Spleen (tissue), 13 donors: ENCODE measurements around the gene ELMO2. TPM values are rescaled to one million over a fixed set of nuclear protein-coding genes. Genes with fewer than 3 reads are reported as not detected.
A peak's percentile ranks its signal among the peaks of the same experiment; 100 is the strongest.

Experiments used
- DNase-seq: peaks from one replicate; pipeline ENCODE4 v3.0.0-alpha.2; 2020
- H3K27ac ChIP-seq, 8 donors: fragments of 200-600 bp; sonication (generic) in 7 of 8; 1 replicate in 4 of 8; 2 replicates in 4 of 8; pipeline versions ENCODE4 v1.5.0 to v1.8.0; 2016 to 2021; ENCODE audit warnings: inconsistent platforms in 4 of 8, mild to moderate bottlenecking in 4 of 8, moderate library complexity in 1 of 8
- H3K27me3 ChIP-seq, 7 donors: fragments of 200-600 bp; sonication (generic) in 6 of 7; replicated peaks in 1 of 7; 1 replicate in 4 of 7; 2 replicates in 3 of 7; pipeline versions ENCODE4 v1.5.0 to v1.8.0; 2016 to 2021; ENCODE audit warnings: inconsistent platforms in 3 of 7, mild to moderate bottlenecking in 1 of 7
- H3K36me3 ChIP-seq, 6 donors: fragments of 200-600 bp; sonication (generic) in 5 of 6; 1 replicate in 4 of 6; 2 replicates in 2 of 6; pipeline versions ENCODE4 v1.5.0 to v1.8.0; 2016 to 2021; ENCODE audit warnings: inconsistent platforms in 2 of 6
- H3K4me1 ChIP-seq, 6 donors: fragments of 200-600 bp; sonication (generic) in 5 of 6; 1 replicate in 3 of 6; 2 replicates in 3 of 6; pipeline versions ENCODE4 v1.5.0 to v1.8.0; 2016 to 2021; ENCODE audit warnings: inconsistent platforms in 3 of 6
- H3K4me3 ChIP-seq, 8 donors: fragments of 200-600 bp; sonication (generic) in 7 of 8; 1 replicate in 4 of 8; 2 replicates in 4 of 8; pipeline versions ENCODE4 v1.5.0 to v1.8.0; 2016 to 2021; ENCODE audit warnings: inconsistent platforms in 4 of 8, mild to moderate bottlenecking in 4 of 8, moderate library complexity in 2 of 8
- H3K9me3 ChIP-seq, 8 donors: fragments of 200-600 bp; sonication (generic) in 7 of 8; 1 replicate in 4 of 8; 2 replicates in 4 of 8; pipeline versions ENCODE4 v1.5.0 to v1.8.0; 2016 to 2021; ENCODE audit warnings: inconsistent platforms in 4 of 8
- CTCF ChIP-seq, 11 experiments: fragments of 200-600 bp in 7 of 11; fragments of 450-650 bp in 4 of 11; sonication (generic) in 4 of 11; IDR thresholded peaks in 8 of 11; conservative IDR thresholded peaks in 3 of 11; 1 replicate in 7 of 11; 2 replicates in 4 of 11; pipeline versions ENCODE4 v1.4.0 to v1.8.0; 2016 to 2021; ENCODE audit warnings: antibody characterized with exemption in 11 of 11, inconsistent platforms in 4 of 11, mild to moderate bottlenecking in 1 of 11
- POLR2A ChIP-seq, 3 donors: fragments of 450-650 bp; IDR thresholded peaks; one replicate each; pipeline ENCODE4 v1.5.1; 2017; ENCODE audit warnings: antibody characterized with exemption in 3 of 3, mild to moderate bottlenecking in 1 of 3
- POLR2AphosphoS5 ChIP-seq, 3 donors: sonication (generic); formaldehyde crosslinking; IDR thresholded peaks; one replicate each; pipeline ENCODE4 v1.5.1; 2017; ENCODE audit warnings: antibody characterized with exemption in 3 of 3
- WGBS, 5 donors: extraction: QIAGEN DNeasy Blood & Tissue Kit in 3 of 5; methylation state at CpG; one replicate each; pipeline versions ENCODE4 v1.1.5 to v1.1.7; 2013 to 2018; 5-methylcytosine and 5-hydroxymethylcytosine counted together
- intact Hi-C: fragments of 100-400 bp; cut with DNase I; formaldehyde crosslinking; loops from one replicate; pipeline ENCODE4 v1.15.0; 2023; ENCODE audit warnings: low total_unique reads
- long read RNA-seq, 2 donors: transcript quantifications; one replicate each; lab custom pipeline, GENCODE V29; 2026
- polyA plus RNA-seq, 3 donors: library from polyadenylated mRNA; stranded (reverse); fragments of 200-250 nt; gene quantifications; one replicate each; pipeline ENCODE4 v1.2.1, GENCODE V29; 2013
- total RNA-seq, 7 donors: library from RNA; depleted of rRNA in 3 of 7; stranded (reverse); fragments of >200 nt in 3 of 7; fragmentation: NEBNext Ultra II Directional in 4 of 7; extraction: Animal tissue kit (Norgen Biotek cat#: 25700) in 4 of 7; gene quantifications; one replicate each; pipeline versions ENCODE4 v1.1.0 to v1.2.1, GENCODE V29; 2016 to 2021
- donor health status: healthy with polysubstance abuse.
- donor health status: DM: no; HTN: no; CAD: no; lungs with moderate emphysema.
- donor health status: DM: no; HTN: no; CAD: no.
- donor health status: Bipolar disorder and iron deficiency.
- donor health status: healthy.
- donor health status: DM: no; HTN: no; CAD: no.
- donor health status: DM: yes; HTN: yes; CAD: no.

Gene ELMO2, protein sequence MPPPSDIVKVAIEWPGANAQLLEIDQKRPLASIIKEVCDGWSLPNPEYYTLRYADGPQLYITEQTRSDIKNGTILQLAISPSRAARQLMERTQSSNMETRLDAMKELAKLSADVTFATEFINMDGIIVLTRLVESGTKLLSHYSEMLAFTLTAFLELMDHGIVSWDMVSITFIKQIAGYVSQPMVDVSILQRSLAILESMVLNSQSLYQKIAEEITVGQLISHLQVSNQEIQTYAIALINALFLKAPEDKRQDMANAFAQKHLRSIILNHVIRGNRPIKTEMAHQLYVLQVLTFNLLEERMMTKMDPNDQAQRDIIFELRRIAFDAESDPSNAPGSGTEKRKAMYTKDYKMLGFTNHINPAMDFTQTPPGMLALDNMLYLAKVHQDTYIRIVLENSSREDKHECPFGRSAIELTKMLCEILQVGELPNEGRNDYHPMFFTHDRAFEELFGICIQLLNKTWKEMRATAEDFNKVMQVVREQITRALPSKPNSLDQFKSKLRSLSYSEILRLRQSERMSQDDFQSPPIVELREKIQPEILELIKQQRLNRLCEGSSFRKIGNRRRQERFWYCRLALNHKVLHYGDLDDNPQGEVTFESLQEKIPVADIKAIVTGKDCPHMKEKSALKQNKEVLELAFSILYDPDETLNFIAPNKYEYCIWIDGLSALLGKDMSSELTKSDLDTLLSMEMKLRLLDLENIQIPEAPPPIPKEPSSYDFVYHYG
- total RNA-seq: 10 to 100 TPM; 52.3 to 80.2 (median 70.0) TPM
- 10 to 100 TPM; 17.2 to 27.3 (median 18.4) TPM for polyA plus RNA-seq
- long read RNA-seq, donor 1, partial matches to known transcripts: 0 of 2 reads
- long read RNA-seq, donor 1, other reads (novel, unspliced or antisense): 0 of 2 reads
- long read RNA-seq, donor 2, partial matches to known transcripts: 0 of 3 reads
- long read RNA-seq, donor 2, other reads (novel, unspliced or antisense): 0 of 3 reads

DNA sequence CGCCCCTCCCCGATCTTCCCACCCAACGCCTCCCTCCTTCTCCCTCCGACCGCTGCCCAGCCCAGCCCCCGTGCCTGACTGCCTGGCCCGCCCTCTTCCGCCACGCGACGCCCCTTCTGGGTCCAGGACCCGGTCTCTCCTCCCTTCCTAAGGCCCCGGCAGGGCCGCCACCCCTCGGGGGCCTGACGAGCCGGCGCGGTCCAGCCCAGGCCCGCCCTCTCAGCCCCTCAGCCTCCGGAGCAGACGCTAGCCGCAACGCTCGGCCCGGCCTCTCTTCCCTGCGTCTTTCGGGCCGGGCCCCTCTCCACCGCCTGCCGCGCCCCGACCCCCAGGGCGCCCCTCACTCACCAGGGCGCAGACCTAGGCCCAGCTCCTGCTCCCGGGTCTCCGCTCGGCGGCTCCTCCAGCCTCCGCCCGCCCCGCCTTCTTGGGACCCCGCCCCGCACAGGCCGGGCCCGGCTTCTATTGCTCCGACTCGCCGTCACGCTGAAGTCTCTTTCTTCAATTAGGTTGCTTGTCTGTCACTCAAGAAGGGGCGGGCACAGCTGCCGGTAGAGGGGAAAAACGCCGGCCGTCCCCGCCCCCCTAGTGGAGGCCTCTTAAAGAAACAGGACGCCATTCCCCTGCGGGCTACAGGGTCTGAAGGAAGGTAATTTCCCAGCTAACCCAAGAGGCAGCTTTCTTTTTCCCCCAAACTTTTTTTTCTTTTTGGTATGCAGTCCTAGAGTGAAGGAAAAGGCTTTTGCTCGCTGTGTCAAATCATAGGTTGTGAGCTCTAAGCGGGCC is at the start of gene ELMO2:
Gene ELMO2 (minus strand): TSS at position 416 of the 786 bp plus-strand sequence. CDS start 12,133 bp downstream, outside the sequence.
- H3K27ac ChIP-seq: peak within 1 kb of the TSS; percentile 85 to 99 (median 96)
- TF ChIP-seq POLR2A (IDR thresholded peaks at IDR 0.05) (peak in 2 of 3 donors; percentile 21 to 35), CTCF (IDR thresholded peaks at IDR 0.05 in 8 of 11, conservative IDR thresholded peaks at IDR 0.05 in 3 of 11) (peak; percentile 29 to 78 (median 60)), POLR2AphosphoS5 (IDR thresholded peaks at IDR 0.05) (peak; percentile 85 to 92 (median 86))
- H3K4me1 ChIP-seq: peaks cover 42 to 72% (median 63%) of the 10 kb centered on the region in 6 donors
- no peaks in the 10 kb centered on the region for H3K9me3 ChIP-seq
- peaks cover 0 to 12% (median 0%) of the 10 kb centered on the region in 6 donors for H3K36me3 ChIP-seq
- peak; percentile 99 for DNase-seq
- H3K4me3 ChIP-seq: peak within 1 kb of the TSS; percentile 73 to 95 (median 84)
- H3K27me3 ChIP-seq: no peaks in the 10 kb centered on the region
- intact Hi-C loops: no loop called here
- WGBS, 5 donors: 0 to 1% (median 1%) methylated on average over 36 to 60 of the region's 60 CpGs

- Histone ChIP-seq H3K4me1 (peaks cover 0 to 8% (median 3%) of the 10 kb centered on the region in 6 donors), H3K4me3 (no peak overlapping the region), H3K36me3 (no peaks in the 10 kb centered on the region), H3K27me3 (peaks cover 0 to 35% (median 6%) of the 10 kb centered on the region in 7 donors), H3K27ac (no peak overlapping the region), H3K9me3 (peaks cover 0 to 33% (median 24%) of the 10 kb centered on the region in 8 donors)
- TF ChIP-seq POLR2AphosphoS5 (IDR thresholded peaks at IDR 0.05): no peak
- TF ChIP-seq POLR2A (IDR thresholded peaks at IDR 0.05): no peak
- no peak for TF ChIP-seq CTCF (IDR thresholded peaks at IDR 0.05 in 8 of 11, conservative IDR thresholded peaks at IDR 0.05 in 3 of 11)
- 76 to 90% (median 85%) methylated on average over 2 of the region's 2 CpGs for WGBS, 5 donors
- intact Hi-C loops: no loop called here
- DNase-seq: no peak
These were observed 49.3 kb upstream of the ELMO2 start for GRCh38 chr20:46455729-46456128.

DNA sequence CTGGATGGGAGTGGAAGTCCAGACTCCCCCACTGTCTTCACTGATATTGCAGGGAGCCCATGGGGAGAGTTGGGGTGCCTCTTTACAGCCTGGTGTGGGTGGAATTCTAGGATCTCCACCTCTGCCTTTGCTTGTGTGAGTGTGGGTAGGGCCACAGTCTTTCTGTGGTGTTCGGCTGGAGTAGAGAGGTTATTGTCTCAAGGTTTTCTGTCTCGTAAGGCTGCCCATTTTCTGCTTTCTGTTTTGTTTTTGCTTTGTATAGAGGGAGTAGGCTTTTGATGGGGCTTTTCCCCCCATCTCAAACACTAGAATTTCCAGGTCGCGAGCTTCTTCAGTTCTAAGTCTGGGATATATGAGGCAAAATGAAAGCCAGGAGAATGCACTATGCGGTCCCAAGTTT is 40.4 kb upstream of the ELMO2 start:
- TF ChIP-seq POLR2AphosphoS5 (IDR thresholded peaks at IDR 0.05) (no peak), CTCF (IDR thresholded peaks at IDR 0.05 in 8 of 11, conservative IDR thresholded peaks at IDR 0.05 in 3 of 11) (no peak)
- intact Hi-C loops: no loop called here
- H3K4me3 ChIP-seq: no peak overlapping the region
- DNase-seq: no peak
- H3K4me1 ChIP-seq: no peaks in the 10 kb centered on the region
- peaks cover 0 to 23% (median 0%) of the 10 kb centered on the region in 7 donors for H3K27me3 ChIP-seq
- WGBS, 5 donors: 86 to 96% (median 89%) methylated on average over 5 of the region's 5 CpGs
- H3K36me3 ChIP-seq: no peaks in the 10 kb centered on the region
- H3K27ac ChIP-seq: no peak overlapping the region
- H3K9me3 ChIP-seq: peaks cover 0 to 18% (median 9%) of the 10 kb centered on the region in 8 donors
